Testis (tissue), 2 donors: ENCODE measurements around the gene CCSER1.

Source experiments
- CTCF ChIP-seq, 3 experiments: fragments of 450-650 bp in 2 of 3; fragments of 200-600 bp in 1 of 3; sonication (generic) in 1 of 3; IDR thresholded peaks; one replicate each; pipeline ENCODE4 v1.5.1; 2016 to 2019; ENCODE audit warnings: antibody characterized with exemption in 3 of 3, mild to moderate bottlenecking in 2 of 3, moderate library complexity in 1 of 3
- POLR2A ChIP-seq: fragments of 450-650 bp; IDR thresholded peaks from one replicate; pipeline ENCODE4 v1.6.1; 2017; ENCODE audit warnings: antibody characterized with exemption, mild to moderate bottlenecking, moderate library complexity

DNA sequence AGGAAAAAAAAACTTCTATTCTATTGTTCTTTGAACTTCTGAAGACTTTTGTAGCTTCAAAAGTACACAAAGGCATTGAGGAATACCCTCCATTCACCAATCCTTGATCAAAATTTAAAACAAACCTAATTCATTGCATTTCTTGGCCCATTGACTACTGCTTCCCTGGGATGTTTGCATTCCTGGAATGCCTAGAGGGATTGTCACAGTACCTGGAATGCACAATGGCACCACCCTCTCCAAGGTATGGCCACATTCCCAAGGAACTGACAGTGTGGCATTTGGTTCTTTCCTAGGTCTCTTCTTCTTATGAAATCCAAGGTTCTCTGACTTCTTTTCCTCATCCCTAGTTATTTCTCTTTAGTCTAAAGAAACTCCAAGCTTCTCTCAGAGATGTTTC, 600.7 kb downstream of the CCSER1 start:
- TF ChIP-seq CTCF (IDR thresholded peaks at IDR 0.05): no peak
- no peak for TF ChIP-seq POLR2A
